ENCODE data around the gene MYH16.

MYH16 gene

GRCh38 chr7:99359465-99360154 is 87.0 kb downstream of the MYH16 start:
- peaks cover 29 to 72% (median 51%) of the 10 kb centered on the region in 4 experiments for H3K36me3 ChIP-seq (ENCODE audit: control insufficient read depth in 4 of 4, insufficient read depth in 4 of 4, low read length in 3 of 4)
- H3K4me1 ChIP-seq (ENCODE audit: control extremely low read depth in 1 of 4, control insufficient read depth in 4 of 4, insufficient read depth in 4 of 4, low read length in 3 of 4): no peaks in the 10 kb centered on the region
- H3K27ac ChIP-seq (ENCODE audit: insufficient read depth in 1 of 2, low read depth in 1 of 2, low read length in 2 of 2, poor library complexity in 1 of 2, severe bottlenecking in 2 of 2): no peak overlapping the region
- no peak for DNase-seq
- POLR2A ChIA-PET: no interaction called here
- no peaks in the 10 kb centered on the region for H3K27me3 ChIP-seq (replicated peaks in 2 of 5; ENCODE audit: control insufficient read depth in 4 of 5, insufficient read depth in 5 of 5, low read length in 4 of 5)
- no peaks in the 10 kb centered on the region for H3K9me3 ChIP-seq (ENCODE audit: control extremely low read depth in 1 of 5, control insufficient read depth in 4 of 5, insufficient read depth in 2 of 5, low read depth in 1 of 5, low read length in 4 of 5)
- 97% methylated on average over 18 of the region's 22 CpGs for WGBS (ENCODE audit: insufficient coverage)
- no peak overlapping the region for H3K4me3 ChIP-seq (ENCODE audit: control insufficient read depth in 1 of 7, extremely low read depth in 1 of 7, insufficient read depth in 4 of 7, low read depth in 2 of 7, low read length in 6 of 7)
- CTCF ChIA-PET: interaction anchor here (1.3 to 1.5 kb wide), 3 partner anchors 15 to 28 kb away, joined by 3 to 4 read pairs (median 4); no protein-coding TSS in a partner anchor

Data from common myeloid progenitor, CD34-positive (primary cell).